ENCODE results near the gene LBHD2. TPM values are rescaled to one million over a fixed set of nuclear protein-coding genes. Genes with fewer than 3 reads are reported as not detected.

The LBHD2 gene
- polyA plus RNA-seq, 1 donor (not counting 4 experiments of a cell fraction or from before 2014, with no cell fraction given), result not detected

- FAIRE-seq (no peak), DNase-seq (ENCODE audit: low read depth, low spot score) (no peak)
- Histone ChIP-seq H4K20me1 (ENCODE audit: control insufficient read depth, extremely low read depth, insufficient read depth, low read length) (no peaks in the 10 kb centered on the region), H3K27me3 (ENCODE audit: control insufficient read depth, extremely low read depth, insufficient read depth, low read length) (no peaks in the 10 kb centered on the region), H3K27ac (ENCODE audit: control insufficient read depth, insufficient read depth, low read length) (no peak overlapping the region), H3K4me1 (ENCODE audit: control insufficient read depth, extremely low read depth, insufficient read depth, low read length) (peaks cover 23% of the 10 kb centered on the region), H3K9me1 (ENCODE audit: control insufficient read depth, extremely low read depth, insufficient read depth, low read length) (no peaks in the 10 kb centered on the region), H2AFZ (ENCODE audit: control insufficient read depth, low read length) (no peak overlapping the region), H3K36me3 (ENCODE audit: control insufficient read depth in 2 of 2, extremely low read depth in 1 of 2, insufficient read depth in 2 of 2, low read length in 2 of 2) (no peaks in the 10 kb centered on the region), H3K4me2 (ENCODE audit: control insufficient read depth, extremely low read depth, insufficient read depth, low read depth, low read length) (no peak overlapping the region), H3K9me3 (ENCODE audit: control insufficient read depth, low read depth, low read length) (no peaks in the 10 kb centered on the region), H3K9ac (ENCODE audit: control insufficient read depth, extremely low read depth, insufficient read depth, low read length) (no peak overlapping the region), H3K79me2 (ENCODE audit: control insufficient read depth, insufficient read depth, low read length) (no peaks in the 10 kb centered on the region), H3K4me3 (ENCODE audit: control insufficient read depth in 2 of 3, extremely low read depth in 1 of 3, insufficient read depth in 2 of 3, low read depth in 1 of 3, low read length in 3 of 3) (no peak overlapping the region)
- dilution Hi-C loops (cut with MboI; ENCODE audit: extremely low pct_ligation_motif_present, low sequenced_read_pairs), result no loop called here
- TF ChIP-seq EZH2 (IDR thresholded peaks at IDR 0.05; ENCODE audit: low read length) (no peak), CTCF (optimal IDR thresholded peaks at IDR 0.05 in 1 of 3, IDR thresholded peaks at IDR 0.05 in 1 of 3, conservative IDR thresholded peaks at IDR 0.05 in 1 of 3; ENCODE audit: extremely low read depth in 1 of 3, insufficient read depth in 2 of 3, low read length in 3 of 3) (no peak)
Measured at GRCh38 chr14:103070971-103071542, 13.0 kb upstream of the LBHD2 start.

GRCh38 chr14:103071544-103072251, 12.3 kb upstream of the LBHD2 start:
- H3K4me2 ChIP-seq (ENCODE audit: control insufficient read depth, extremely low read depth, insufficient read depth, low read depth, low read length), result no peak overlapping the region
- peaks cover 23% of the 10 kb centered on the region for H3K4me1 ChIP-seq (ENCODE audit: control insufficient read depth, extremely low read depth, insufficient read depth, low read length)
- no peaks in the 10 kb centered on the region for H4K20me1 ChIP-seq (ENCODE audit: control insufficient read depth, extremely low read depth, insufficient read depth, low read length)
- dilution Hi-C loops (cut with MboI; ENCODE audit: extremely low pct_ligation_motif_present, low sequenced_read_pairs), result no loop called here
- H3K79me2 ChIP-seq (ENCODE audit: control insufficient read depth, insufficient read depth, low read length), result no peaks in the 10 kb centered on the region
- no peaks in the 10 kb centered on the region for H3K36me3 ChIP-seq (ENCODE audit: control insufficient read depth in 2 of 2, extremely low read depth in 1 of 2, insufficient read depth in 2 of 2, low read length in 2 of 2)
- no peaks in the 10 kb centered on the region for H3K27me3 ChIP-seq (ENCODE audit: control insufficient read depth, extremely low read depth, insufficient read depth, low read length)
- DNase-seq (ENCODE audit: low read depth, low spot score), result no peak
- H2AFZ ChIP-seq (ENCODE audit: control insufficient read depth, low read length), result no peak overlapping the region
- H3K9me3 ChIP-seq (ENCODE audit: control insufficient read depth, low read depth, low read length), result no peaks in the 10 kb centered on the region
- TF ChIP-seq EZH2 (IDR thresholded peaks at IDR 0.05; ENCODE audit: low read length) (no peak), CTCF (optimal IDR thresholded peaks at IDR 0.05 in 1 of 3, IDR thresholded peaks at IDR 0.05 in 1 of 3, conservative IDR thresholded peaks at IDR 0.05 in 1 of 3; ENCODE audit: extremely low read depth in 1 of 3, insufficient read depth in 2 of 3, low read length in 3 of 3) (no peak)
- FAIRE-seq, result no peak
- H3K27ac ChIP-seq (ENCODE audit: control insufficient read depth, insufficient read depth, low read length), result no peak overlapping the region
- no peak overlapping the region for H3K4me3 ChIP-seq (ENCODE audit: control insufficient read depth in 2 of 3, extremely low read depth in 1 of 3, insufficient read depth in 2 of 3, low read depth in 1 of 3, low read length in 3 of 3)
- H3K9ac ChIP-seq (ENCODE audit: control insufficient read depth, extremely low read depth, insufficient read depth, low read length), result no peak overlapping the region
- no peaks in the 10 kb centered on the region for H3K9me1 ChIP-seq (ENCODE audit: control insufficient read depth, extremely low read depth, insufficient read depth, low read length)

Data from keratinocyte (primary cell).